Fibroblast of lung (primary cell): ENCODE data around the gene INSC. TPM values are rescaled to one million over a fixed set of nuclear protein-coding genes. Genes with fewer than 3 reads are reported as not detected.

Source experiments
- DNase-seq, 2 donors: peaks; one replicate each; pipeline versions ENCODE4 v3.0.0 to v3.0.0-alpha.2; 2010; ENCODE audit warnings: low read depth in 2 of 2
- H2AFZ ChIP-seq: 2 replicates; pipeline ENCODE4 v1.5.1; 2012; ENCODE audit warnings: low read length, control low read depth, inconsistent platforms
- H3K27ac ChIP-seq: 2 replicates; pipeline ENCODE4 v1.5.1; 2011; ENCODE audit warnings: low read length, control low read depth; ENCODE audit not compliant: insufficient read depth
- H3K27me3 ChIP-seq: 2 replicates; pipeline ENCODE4 v1.5.1; 2011; ENCODE audit warnings: mild to moderate bottlenecking, low read length; ENCODE audit not compliant: control insufficient read depth, insufficient read depth
- H3K36me3 ChIP-seq: 2 replicates; pipeline ENCODE4 v1.5.1; 2011; ENCODE audit warnings: low read length; ENCODE audit not compliant: control insufficient read depth, insufficient read depth
- H3K4me1 ChIP-seq: 2 replicates; pipeline ENCODE4 v1.5.1; 2011; ENCODE audit warnings: low read length; ENCODE audit not compliant: control insufficient read depth, insufficient read depth; ENCODE audit errors: extremely low read depth
- H3K4me2 ChIP-seq: 2 replicates; pipeline ENCODE4 v1.5.1; 2011; ENCODE audit warnings: low read length, control low read depth; ENCODE audit not compliant: insufficient read depth; ENCODE audit errors: extremely low read depth
- H3K4me3 ChIP-seq, 4 experiments: fragments of 200-600 bp in 1 of 4; sonication (generic) in 1 of 4; replicated peaks in 1 of 4; 2 replicates each; pipeline ENCODE4 v1.5.1; 2011 to 2016; ENCODE audit warnings: low read length in 4 of 4, low read depth in 3 of 4, mild to moderate bottlenecking in 3 of 4, control low read depth in 2 of 4, inconsistent platforms in 1 of 4, mixed read lengths in 1 of 4; ENCODE audit not compliant: insufficient read depth in 1 of 4; ENCODE audit errors: control extremely low read depth in 1 of 4
- H3K79me2 ChIP-seq: 2 replicates; pipeline ENCODE4 v1.5.1; 2012; ENCODE audit warnings: mild to moderate bottlenecking, low read length, inconsistent platforms; ENCODE audit not compliant: control insufficient read depth, insufficient read depth
- H3K9ac ChIP-seq: 2 replicates; pipeline ENCODE4 v1.5.1; 2011; ENCODE audit warnings: mild to moderate bottlenecking, low read length, control low read depth; ENCODE audit not compliant: insufficient read depth
- H3K9me3 ChIP-seq: 2 replicates; pipeline ENCODE4 v1.5.1; 2012; ENCODE audit warnings: low read depth, low read length; ENCODE audit not compliant: control insufficient read depth, insufficient read depth
- H4K20me1 ChIP-seq: 2 replicates; pipeline ENCODE4 v1.5.1; 2011; ENCODE audit warnings: low read length; ENCODE audit not compliant: control insufficient read depth, insufficient read depth; ENCODE audit errors: extremely low read depth
- EZH2 ChIP-seq: IDR thresholded peaks from 2 replicates; pipeline ENCODE4 v1.5.1; 2012; ENCODE audit warnings: low read length, control low read depth, mild to moderate bottlenecking; ENCODE audit errors: missing control alignments
- polyA plus RNA-seq, 2 donors: library from polyadenylated mRNA; depleted of rRNA in 1 of 2; stranded (reverse) in 1 of 2; unstranded in 1 of 2; fragments of >200 nt; gene quantifications; 2 replicates each; pipeline ENCODE4 v1.2.1, GENCODE V29; 2011 to 2012; ENCODE audit warnings: missing spikeins in 1 of 2
- total RNA-seq: library from RNA; depleted of rRNA; stranded (reverse); fragments of >200 nt; gene quantifications from 2 replicates; pipeline ENCODE4 v1.2.1, GENCODE V29; 2014
- TF ChIP-seq, protein P1 (sequence below), 2 donors: IDR thresholded peaks in 1 of 2; conservative IDR thresholded peaks in 1 of 2; 1 replicate in 1 of 2; 2 replicates in 1 of 2; pipeline ENCODE4 v1.5.1; 2011 to 2012; ENCODE audit warnings: low read length in 2 of 2, control low read depth in 1 of 2, inconsistent platforms in 1 of 2, low read depth in 1 of 2, mild to moderate bottlenecking in 1 of 2

The INSC gene
- total and polyA plus RNA-seq, 2 donors (not counting 1 experiment from before 2014, with no cell fraction given): 0.90 to 8.3 TPM

DNA sequence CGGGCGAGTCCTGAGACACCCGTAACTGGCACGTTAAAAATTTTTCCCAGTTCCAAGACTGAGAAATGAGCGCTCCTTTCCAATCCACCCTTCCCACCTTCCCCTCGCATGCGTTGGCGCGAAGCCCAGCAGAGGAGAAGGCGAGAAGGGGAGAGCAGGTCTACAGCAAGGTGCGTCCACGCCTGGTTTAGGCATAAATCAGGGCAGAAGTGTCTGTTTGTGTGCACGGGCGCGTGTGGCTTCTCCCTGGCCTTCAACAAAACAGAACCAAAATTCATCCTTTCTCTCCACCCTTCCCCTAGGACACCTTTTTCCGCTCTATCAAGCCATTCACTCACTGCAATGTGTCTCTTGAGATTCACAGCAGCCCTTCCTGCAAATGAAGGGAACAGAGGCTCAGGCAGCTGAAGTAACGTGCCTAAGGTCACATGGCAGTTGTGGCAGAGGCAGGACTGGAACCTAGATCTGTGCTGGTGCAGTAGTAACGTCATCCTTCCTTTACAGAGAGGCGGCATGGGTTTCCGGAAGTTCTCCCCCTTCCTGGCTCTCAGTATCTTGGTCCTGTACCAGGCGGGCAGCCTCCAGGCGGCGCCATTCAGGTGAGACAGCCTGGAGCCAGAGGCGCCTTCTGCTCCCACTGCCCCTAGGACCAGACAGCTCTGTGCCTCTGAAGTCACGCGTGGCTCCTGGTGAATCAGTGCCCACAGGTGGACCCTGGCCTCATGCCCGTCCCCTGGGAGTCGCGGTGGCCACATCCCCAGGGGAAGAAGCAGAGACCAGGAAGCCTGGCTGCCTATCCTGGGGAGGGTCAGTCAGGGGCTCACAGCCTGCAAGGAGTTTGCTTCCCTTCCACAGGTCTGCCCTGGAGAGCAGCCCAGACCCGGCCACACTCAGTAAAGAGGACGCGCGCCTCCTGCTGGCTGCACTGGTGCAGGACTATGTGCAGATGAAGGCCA, 40.2 kb upstream of the INSC start:
- Histone ChIP-seq H3K27me3 (peaks cover 8% of the 10 kb centered on the region), H4K20me1 (no peaks in the 10 kb centered on the region), H2AFZ (no peak overlapping the region), H3K36me3 (no peaks in the 10 kb centered on the region), H3K79me2 (no peaks in the 10 kb centered on the region), H3K4me3 (peak overlapping the region in 2 of 4 experiments; percentile 44 to 56), H3K9ac (no peak overlapping the region), H3K27ac (no peak overlapping the region), H3K9me3 (no peaks in the 10 kb centered on the region), H3K4me1 (no peaks in the 10 kb centered on the region), H3K4me2 (peak overlapping the region; percentile 69)
- peak; percentile 51 to 67 for DNase-seq
- TF ChIP-seq EZH2: no peak
- TF ChIP-seq, protein P1, sequence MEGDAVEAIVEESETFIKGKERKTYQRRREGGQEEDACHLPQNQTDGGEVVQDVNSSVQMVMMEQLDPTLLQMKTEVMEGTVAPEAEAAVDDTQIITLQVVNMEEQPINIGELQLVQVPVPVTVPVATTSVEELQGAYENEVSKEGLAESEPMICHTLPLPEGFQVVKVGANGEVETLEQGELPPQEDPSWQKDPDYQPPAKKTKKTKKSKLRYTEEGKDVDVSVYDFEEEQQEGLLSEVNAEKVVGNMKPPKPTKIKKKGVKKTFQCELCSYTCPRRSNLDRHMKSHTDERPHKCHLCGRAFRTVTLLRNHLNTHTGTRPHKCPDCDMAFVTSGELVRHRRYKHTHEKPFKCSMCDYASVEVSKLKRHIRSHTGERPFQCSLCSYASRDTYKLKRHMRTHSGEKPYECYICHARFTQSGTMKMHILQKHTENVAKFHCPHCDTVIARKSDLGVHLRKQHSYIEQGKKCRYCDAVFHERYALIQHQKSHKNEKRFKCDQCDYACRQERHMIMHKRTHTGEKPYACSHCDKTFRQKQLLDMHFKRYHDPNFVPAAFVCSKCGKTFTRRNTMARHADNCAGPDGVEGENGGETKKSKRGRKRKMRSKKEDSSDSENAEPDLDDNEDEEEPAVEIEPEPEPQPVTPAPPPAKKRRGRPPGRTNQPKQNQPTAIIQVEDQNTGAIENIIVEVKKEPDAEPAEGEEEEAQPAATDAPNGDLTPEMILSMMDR (conservative IDR thresholded peaks at IDR 0.05 in 1 of 2, IDR thresholded peaks at IDR 0.05 in 1 of 2; ENCODE audit: low read depth in 1 of 2, low read length in 2 of 2): peak; percentile 66 to 80

DNA sequence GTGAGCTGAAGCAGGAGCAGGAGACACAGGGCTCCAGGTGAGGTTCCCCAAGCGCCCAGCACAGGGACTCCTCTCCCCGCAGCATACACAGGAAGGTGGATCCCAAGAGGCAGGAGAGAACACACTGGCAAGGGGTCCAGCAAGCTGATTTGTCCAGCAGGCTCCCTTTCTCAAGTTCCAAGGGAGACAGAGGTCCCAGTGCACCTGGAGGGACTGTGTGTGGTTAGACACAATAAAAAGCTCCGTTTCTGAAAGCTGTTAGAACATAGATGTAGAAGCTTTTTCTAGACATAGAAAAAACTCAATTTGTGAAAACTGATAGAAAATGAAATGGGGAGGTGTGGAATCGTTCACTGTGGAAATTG, 39.6 kb upstream of the INSC start:
- H3K4me3 ChIP-seq: no peak overlapping the region
- no peak for DNase-seq
- no peaks in the 10 kb centered on the region for H3K79me2 ChIP-seq
- H4K20me1 ChIP-seq: no peaks in the 10 kb centered on the region
- H2AFZ ChIP-seq: no peak overlapping the region
- no peaks in the 10 kb centered on the region for H3K36me3 ChIP-seq
- no peak overlapping the region for H3K27ac ChIP-seq
- TF ChIP-seq, protein P1 (conservative IDR thresholded peaks at IDR 0.05 in 1 of 2, IDR thresholded peaks at IDR 0.05 in 1 of 2; ENCODE audit: low read depth in 1 of 2, low read length in 2 of 2): peak in 1 of 2 donors; percentile 1
- TF ChIP-seq EZH2: no peak
- H3K9ac ChIP-seq: no peak overlapping the region
- no peak overlapping the region for H3K4me2 ChIP-seq
- no peaks in the 10 kb centered on the region for H3K4me1 ChIP-seq
- H3K9me3 ChIP-seq: no peaks in the 10 kb centered on the region
- H3K27me3 ChIP-seq: peaks cover 9% of the 10 kb centered on the region

DNA sequence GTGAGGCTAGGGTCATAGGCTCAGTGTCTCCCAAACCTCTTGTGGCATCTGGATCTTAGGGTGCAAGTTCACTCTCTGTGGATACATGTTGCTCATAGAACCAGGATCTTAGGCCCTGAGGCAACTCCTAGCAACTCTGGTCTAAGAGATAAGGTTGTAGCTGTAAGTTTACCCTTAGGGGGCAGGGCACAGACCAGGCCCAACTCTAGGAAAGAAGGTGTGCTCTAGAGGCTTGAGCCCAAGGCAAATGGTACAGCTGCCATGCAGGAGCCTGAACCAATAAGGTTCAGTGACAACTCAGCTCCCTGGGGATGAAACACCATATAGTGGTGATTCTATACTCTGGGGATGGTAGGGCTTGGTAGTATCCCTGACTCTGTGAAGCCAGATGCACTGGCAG, 23.5 kb upstream of the INSC start:
- no peaks in the 10 kb centered on the region for H3K9me3 ChIP-seq
- no peaks in the 10 kb centered on the region for H3K27me3 ChIP-seq
- no peaks in the 10 kb centered on the region for H3K36me3 ChIP-seq
- no peak for DNase-seq
- no peak overlapping the region for H3K4me3 ChIP-seq
- H3K9ac ChIP-seq: no peak overlapping the region
- no peaks in the 10 kb centered on the region for H3K4me1 ChIP-seq
- H3K4me2 ChIP-seq: no peak overlapping the region
- TF ChIP-seq, protein P1 (conservative IDR thresholded peaks at IDR 0.05 in 1 of 2, IDR thresholded peaks at IDR 0.05 in 1 of 2; ENCODE audit: low read depth in 1 of 2, low read length in 2 of 2): no peak
- TF ChIP-seq EZH2: no peak
- H3K79me2 ChIP-seq: no peaks in the 10 kb centered on the region
- no peak overlapping the region for H3K27ac ChIP-seq
- H4K20me1 ChIP-seq: no peaks in the 10 kb centered on the region
- H2AFZ ChIP-seq: no peak overlapping the region
